Brain microvascular endothelial cell (primary cell): ENCODE results near the gene DENND1A.

ENCODE experiments used
- DNase-seq: peaks from one replicate; pipeline ENCODE4 v3.0.0-alpha.2; 2020
- H3K27ac ChIP-seq: fragments of 250-450 bp; sonication (Bioruptor Pico); 2 replicates; pipeline ENCODE4 v1.5.1; 2020; ENCODE audit warnings: mild to moderate bottlenecking, moderate library complexity
- H3K27me3 ChIP-seq: fragments of 250-450 bp; sonication (Bioruptor Pico); replicated peaks from 2 replicates; pipeline ENCODE4 v1.5.1; 2020; ENCODE audit warnings: mild to moderate bottlenecking
- H3K36me3 ChIP-seq: fragments of 250-450 bp; sonication (Bioruptor Pico); replicated peaks from 2 replicates; pipeline ENCODE4 v1.5.1; 2020; ENCODE audit warnings: mild to moderate bottlenecking
- H3K4me3 ChIP-seq: 2 replicates; pipeline ENCODE4 v1.5.1; 2011; ENCODE audit warnings: low read depth, mild to moderate bottlenecking, control low read depth, low read length, moderate library complexity
- in situ Hi-C: cut with HindIII; loops from 2 replicates; pipeline ENCODE4 v1.10.0; 2017; ENCODE audit warnings: low sequenced_read_pairs, low pct_ligation_motif_present
- TF ChIP-seq, protein P1 (sequence below): IDR thresholded peaks from 2 replicates; pipeline ENCODE4 v1.5.1; 2011; ENCODE audit warnings: low read depth, mild to moderate bottlenecking, moderate library complexity, low read length, control low read depth, inconsistent platforms; ENCODE audit errors: missing control alignments

The DENND1A gene

DNA sequence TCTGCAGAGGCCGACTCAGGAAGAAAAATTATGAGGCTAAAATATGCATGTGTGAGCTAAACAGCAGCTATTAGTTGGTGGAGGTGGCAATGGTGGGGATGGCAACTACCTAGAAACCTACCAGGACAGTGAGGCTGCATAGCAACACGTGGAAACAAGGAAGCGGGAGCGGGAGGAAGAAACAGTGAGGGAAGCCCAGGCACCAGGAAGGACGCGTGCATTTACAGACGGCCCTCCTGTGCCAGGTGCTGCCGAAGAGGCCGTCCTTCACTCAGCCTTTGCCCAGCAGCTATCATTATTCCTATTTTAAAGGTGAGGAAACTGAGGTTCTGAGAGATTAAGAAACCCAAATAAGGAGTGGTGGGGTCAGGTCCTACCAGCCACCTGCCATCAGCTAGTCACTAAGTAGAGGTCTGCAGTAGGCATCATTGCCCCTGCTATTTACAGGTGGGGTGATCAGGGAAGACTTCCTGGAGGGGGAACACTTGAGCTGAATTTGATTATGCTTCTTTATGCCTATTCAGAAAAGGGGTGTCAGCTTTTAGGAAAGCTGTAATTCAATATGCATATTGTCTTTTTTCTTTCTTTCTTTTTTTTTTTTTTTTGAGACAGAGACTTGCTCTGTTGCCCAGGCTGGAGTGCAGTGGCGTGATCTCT is 448.6 kb downstream of the DENND1A start:
- no peak overlapping the region for H3K4me3 ChIP-seq
- no peak overlapping the region for H3K27ac ChIP-seq
- no peaks in the 10 kb centered on the region for H3K27me3 ChIP-seq
- no peak for DNase-seq
- in situ Hi-C loops = no loop called here
- H3K36me3 ChIP-seq = no peaks in the 10 kb centered on the region
- TF ChIP-seq, protein P1, sequence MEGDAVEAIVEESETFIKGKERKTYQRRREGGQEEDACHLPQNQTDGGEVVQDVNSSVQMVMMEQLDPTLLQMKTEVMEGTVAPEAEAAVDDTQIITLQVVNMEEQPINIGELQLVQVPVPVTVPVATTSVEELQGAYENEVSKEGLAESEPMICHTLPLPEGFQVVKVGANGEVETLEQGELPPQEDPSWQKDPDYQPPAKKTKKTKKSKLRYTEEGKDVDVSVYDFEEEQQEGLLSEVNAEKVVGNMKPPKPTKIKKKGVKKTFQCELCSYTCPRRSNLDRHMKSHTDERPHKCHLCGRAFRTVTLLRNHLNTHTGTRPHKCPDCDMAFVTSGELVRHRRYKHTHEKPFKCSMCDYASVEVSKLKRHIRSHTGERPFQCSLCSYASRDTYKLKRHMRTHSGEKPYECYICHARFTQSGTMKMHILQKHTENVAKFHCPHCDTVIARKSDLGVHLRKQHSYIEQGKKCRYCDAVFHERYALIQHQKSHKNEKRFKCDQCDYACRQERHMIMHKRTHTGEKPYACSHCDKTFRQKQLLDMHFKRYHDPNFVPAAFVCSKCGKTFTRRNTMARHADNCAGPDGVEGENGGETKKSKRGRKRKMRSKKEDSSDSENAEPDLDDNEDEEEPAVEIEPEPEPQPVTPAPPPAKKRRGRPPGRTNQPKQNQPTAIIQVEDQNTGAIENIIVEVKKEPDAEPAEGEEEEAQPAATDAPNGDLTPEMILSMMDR = no peak

DNA sequence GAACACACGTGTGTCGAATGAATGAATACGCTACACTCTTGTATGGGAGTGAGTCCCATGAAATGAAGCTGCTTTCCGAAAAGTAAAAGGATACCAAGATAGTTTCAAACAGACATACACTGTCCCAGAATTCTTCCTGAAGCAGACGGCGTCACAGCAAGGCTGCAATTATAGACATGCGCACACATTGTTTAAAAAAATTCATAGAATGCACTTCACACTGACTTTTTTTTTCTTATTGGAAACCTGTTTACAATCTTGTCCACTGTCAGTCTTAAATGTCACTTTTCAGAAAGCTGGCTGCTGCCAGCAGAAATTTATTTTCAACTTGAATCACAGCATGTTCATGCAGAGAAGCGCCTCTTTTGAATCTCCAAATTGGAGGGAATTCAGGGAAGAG is 449.1 kb downstream of the DENND1A start:
- in situ Hi-C loops = no loop called here
- no peaks in the 10 kb centered on the region for H3K36me3 ChIP-seq
- no peak overlapping the region for H3K4me3 ChIP-seq
- TF ChIP-seq, protein P1 = no peak
- no peaks in the 10 kb centered on the region for H3K27me3 ChIP-seq
- no peak for DNase-seq
- H3K27ac ChIP-seq = no peak overlapping the region

DNA sequence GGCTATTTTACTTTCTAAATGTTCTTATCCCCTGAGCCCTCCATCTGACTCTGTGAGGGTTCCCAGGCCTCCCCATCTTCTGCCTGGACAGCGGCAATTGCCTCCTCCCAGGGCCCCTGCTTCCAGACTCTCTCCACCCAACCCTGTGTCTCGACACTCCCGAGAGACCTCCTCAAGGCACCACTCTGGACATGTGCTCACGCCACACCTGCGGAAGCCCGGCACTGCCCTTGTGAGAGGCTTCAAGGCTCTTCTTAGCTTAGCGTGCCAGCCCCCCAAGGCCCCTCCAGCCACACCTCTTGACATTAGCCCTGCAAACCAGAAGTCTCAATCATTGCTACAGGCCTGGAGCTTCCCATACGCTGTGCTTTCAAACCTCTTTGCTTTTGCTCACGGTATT is 449.8 kb downstream of the DENND1A start:
- H3K27ac ChIP-seq = no peak overlapping the region
- DNase-seq = no peak
- H3K4me3 ChIP-seq = no peak overlapping the region
- H3K36me3 ChIP-seq = no peaks in the 10 kb centered on the region
- no peaks in the 10 kb centered on the region for H3K27me3 ChIP-seq
- TF ChIP-seq, protein P1 = no peak
- in situ Hi-C loops = no loop called here

DNA sequence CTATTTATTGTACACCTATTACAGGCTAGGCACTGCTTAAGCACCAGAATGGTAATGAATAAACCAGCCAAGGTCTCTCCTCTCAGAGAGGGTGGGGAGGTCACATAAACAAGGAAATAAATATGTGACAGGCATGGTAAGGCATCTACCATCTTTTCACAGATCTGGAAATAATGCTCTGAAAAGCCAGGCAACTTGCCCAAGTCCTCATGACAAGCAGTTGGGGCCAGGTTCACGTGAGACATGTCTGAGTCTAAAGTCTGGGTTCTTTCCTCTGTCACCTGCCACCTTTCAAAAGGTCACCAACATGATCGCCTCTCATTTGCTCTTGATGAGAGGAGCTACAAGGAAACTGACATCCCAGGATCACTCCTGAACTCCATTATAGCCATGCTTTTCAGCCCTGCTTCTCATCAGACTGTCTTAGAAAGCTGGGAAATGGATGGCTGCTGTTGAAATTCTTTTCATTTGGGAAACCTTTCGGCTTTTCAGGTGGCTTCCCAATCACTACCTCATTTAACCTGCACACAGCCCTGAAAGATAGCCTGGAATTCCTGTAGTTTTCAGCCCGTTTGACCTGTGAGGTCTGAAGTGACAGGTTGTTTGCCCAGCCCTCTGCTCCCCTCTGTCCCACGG is 450.8 kb downstream of the DENND1A start:
- TF ChIP-seq, protein P1 = no peak
- Histone ChIP-seq H3K4me3 (no peak overlapping the region), H3K36me3 (no peaks in the 10 kb centered on the region), H3K27me3 (no peaks in the 10 kb centered on the region), H3K27ac (no peak overlapping the region)
- DNase-seq = no peak
- in situ Hi-C loops = no loop called here

DNA sequence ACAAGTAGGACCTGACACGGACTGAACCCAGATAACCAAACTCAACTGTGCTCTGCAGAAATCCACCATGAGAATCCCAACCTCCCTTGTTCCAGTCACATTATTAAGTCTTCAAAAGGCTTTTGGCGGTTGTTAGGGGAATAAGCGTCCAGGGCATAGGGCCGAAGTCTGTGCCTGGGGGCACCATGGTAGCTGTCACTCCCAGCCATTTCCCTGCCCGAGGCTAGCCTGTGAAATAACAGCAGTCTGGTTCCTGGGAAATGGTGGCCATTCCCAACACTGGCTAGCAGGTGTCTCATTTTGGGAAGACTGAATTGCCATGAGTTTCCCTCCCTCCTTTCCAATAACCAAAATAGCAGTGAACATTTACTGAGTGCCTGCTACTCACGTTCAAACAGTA is 451.8 kb downstream of the DENND1A start:
- no peak for DNase-seq
- in situ Hi-C loops = no loop called here
- no peak overlapping the region for H3K4me3 ChIP-seq

More for the DNA sequence above, 451.8 kb downstream of the DENND1A start:
- Histone ChIP-seq H3K27ac (no peak overlapping the region), H3K27me3 (no peaks in the 10 kb centered on the region), H3K36me3 (no peaks in the 10 kb centered on the region)
- TF ChIP-seq, protein P1 = no peak
